Keratinocyte (primary cell): ENCODE measurements around the gene NAA25. TPM values are rescaled to one million over a fixed set of nuclear protein-coding genes. Genes with fewer than 3 reads are reported as not detected.

Experiments used
- DNase-seq: peaks from one replicate; pipeline ENCODE4 v3.0.0-alpha.2; 2011; ENCODE audit warnings: low read depth, missing footprints, low spot score
- FAIRE-seq: peaks from 2 replicates; lab custom pipeline; 2011; peaks lifted over from hg19 to GRCh38; lab: Jason Lieb, UNC
- H2AFZ ChIP-seq: 2 replicates; pipeline ENCODE4 v1.6.0; 2012; ENCODE audit warnings: low read length, control low read depth, inconsistent platforms; ENCODE audit not compliant: control insufficient read depth
- H3K27ac ChIP-seq: 2 replicates; pipeline ENCODE4 v1.5.1; 2011; ENCODE audit warnings: low read length; ENCODE audit not compliant: control insufficient read depth, insufficient read depth
- H3K27me3 ChIP-seq: 3 replicates; pipeline ENCODE4 v1.6.0; 2011; ENCODE audit warnings: low read length; ENCODE audit not compliant: control insufficient read depth, insufficient read depth; ENCODE audit errors: extremely low read depth
- H3K36me3 ChIP-seq, 2 experiments: 2 replicates in 1 of 2; 3 replicates in 1 of 2; pipeline ENCODE4 v1.5.1; 2011; ENCODE audit warnings: low read length in 2 of 2, mild to moderate bottlenecking in 1 of 2; ENCODE audit not compliant: control insufficient read depth in 2 of 2, insufficient read depth in 2 of 2; ENCODE audit errors: extremely low read depth in 1 of 2
- H3K4me1 ChIP-seq: 3 replicates; pipeline ENCODE4 v1.5.1; 2011; ENCODE audit warnings: low read length; ENCODE audit not compliant: control insufficient read depth, insufficient read depth; ENCODE audit errors: extremely low read depth
- H3K4me2 ChIP-seq: 3 replicates; pipeline ENCODE4 v1.6.0; 2011; ENCODE audit warnings: low read depth, low read length; ENCODE audit not compliant: control insufficient read depth, insufficient read depth; ENCODE audit errors: extremely low read depth
- H3K4me3 ChIP-seq, 3 experiments: fragments of 200-600 bp in 1 of 3; sonication (generic) in 1 of 3; 2 replicates in 2 of 3; 3 replicates in 1 of 3; pipeline ENCODE4 v1.5.1; 2011 to 2016; ENCODE audit warnings: low read length in 3 of 3, mild to moderate bottlenecking in 3 of 3, control low read depth in 2 of 3, inconsistent platforms in 1 of 3, low read depth in 1 of 3, mixed read lengths in 1 of 3, mixed run types in 1 of 3, moderate library complexity in 1 of 3; ENCODE audit not compliant: control insufficient read depth in 2 of 3, insufficient read depth in 2 of 3; ENCODE audit errors: extremely low read depth in 1 of 3
- H3K79me2 ChIP-seq: 2 replicates; pipeline ENCODE4 v1.6.0; 2012; ENCODE audit warnings: low read length; ENCODE audit not compliant: control insufficient read depth, insufficient read depth
- H3K9ac ChIP-seq: 3 replicates; pipeline ENCODE4 v1.6.0; 2011; ENCODE audit warnings: low read length; ENCODE audit not compliant: control insufficient read depth, insufficient read depth; ENCODE audit errors: extremely low read depth
- H3K9me1 ChIP-seq: 3 replicates; pipeline ENCODE4 v1.6.0; 2011; ENCODE audit warnings: low read length; ENCODE audit not compliant: control insufficient read depth, insufficient read depth; ENCODE audit errors: extremely low read depth
- H3K9me3 ChIP-seq: 2 replicates; pipeline ENCODE4 v1.5.1; 2012; ENCODE audit warnings: low read depth, low read length; ENCODE audit not compliant: control insufficient read depth
- H4K20me1 ChIP-seq: 3 replicates; pipeline ENCODE4 v1.6.0; 2011; ENCODE audit warnings: low read length; ENCODE audit not compliant: control insufficient read depth, insufficient read depth; ENCODE audit errors: extremely low read depth
- EZH2 ChIP-seq: IDR thresholded peaks from one replicate; pipeline ENCODE4 v1.6.1; 2012; ENCODE audit warnings: inconsistent platforms, mild to moderate bottlenecking, low read length, moderate library complexity
- dilution Hi-C: fragments of 300-500 bp; cut with MboI; formaldehyde crosslinking; loops from one replicate; pipeline ENCODE4 v1.7.0; 2020; ENCODE audit warnings: low sequenced_read_pairs; ENCODE audit not compliant: extremely low pct_ligation_motif_present
- polyA plus RNA-seq, 5 experiments: library from polyadenylated mRNA; depleted of rRNA in 3 of 5; stranded (reverse) in 3 of 5; stranded (forward) in 1 of 5; unstranded in 1 of 5; fragments of >200 nt; gene quantifications; 1 replicate in 1 of 5; 2 replicates in 3 of 5; 3 replicates in 1 of 5; pipeline versions ENCODE4 v1.2.1 to v1.2.3, GENCODE V29; 2011 to 2012; ENCODE audit warnings: missing spikeins in 2 of 5, low read depth in 1 of 5, low replicate concordance in 1 of 5
- TF ChIP-seq, protein P1 (sequence below), 3 experiments: IDR thresholded peaks in 1 of 3; conservative IDR thresholded peaks in 1 of 3; optimal IDR thresholded peaks in 1 of 3; 2 replicates in 2 of 3; 3 replicates in 1 of 3; pipeline versions ENCODE3 to v1.5.1; 2011; ENCODE audit warnings: low read length in 3 of 3, mild to moderate bottlenecking in 3 of 3, moderate library complexity in 2 of 3, control low read depth in 1 of 3, inconsistent platforms in 1 of 3; ENCODE audit not compliant: insufficient read depth in 2 of 3; ENCODE audit errors: extremely low read depth in 1 of 3

NAA25 gene
- polyA plus RNA-seq, 1 donor (not counting 4 experiments of a cell fraction or from before 2014, with no cell fraction given): 26.1 TPM

DNA sequence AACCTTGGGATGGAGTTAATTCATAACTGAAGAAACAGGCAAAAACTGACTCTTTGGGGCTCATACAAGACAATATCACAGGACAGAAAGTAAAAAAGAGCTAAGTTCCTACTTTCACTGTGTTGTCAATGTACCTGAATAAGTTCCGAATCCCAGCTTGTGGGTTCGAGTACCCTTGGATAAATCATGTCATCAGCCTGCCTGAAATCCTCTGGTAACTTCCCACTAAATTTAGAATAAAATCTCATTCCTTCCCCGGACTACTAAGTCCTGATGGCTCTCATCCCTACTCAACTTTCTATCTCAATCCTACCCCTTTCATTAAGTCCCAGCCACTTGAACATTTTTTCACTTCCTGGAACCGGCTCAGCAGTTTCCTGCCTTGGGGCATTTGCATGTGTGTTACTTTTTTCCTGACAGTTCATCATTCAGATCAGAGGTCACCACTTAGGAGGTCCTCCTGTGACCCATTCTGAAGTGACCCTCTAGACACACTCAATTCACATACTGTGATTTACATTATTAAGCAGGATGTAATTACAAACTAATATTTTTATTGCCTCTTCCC, 82.7 kb downstream of the NAA25 start:
- TF ChIP-seq, protein P1, sequence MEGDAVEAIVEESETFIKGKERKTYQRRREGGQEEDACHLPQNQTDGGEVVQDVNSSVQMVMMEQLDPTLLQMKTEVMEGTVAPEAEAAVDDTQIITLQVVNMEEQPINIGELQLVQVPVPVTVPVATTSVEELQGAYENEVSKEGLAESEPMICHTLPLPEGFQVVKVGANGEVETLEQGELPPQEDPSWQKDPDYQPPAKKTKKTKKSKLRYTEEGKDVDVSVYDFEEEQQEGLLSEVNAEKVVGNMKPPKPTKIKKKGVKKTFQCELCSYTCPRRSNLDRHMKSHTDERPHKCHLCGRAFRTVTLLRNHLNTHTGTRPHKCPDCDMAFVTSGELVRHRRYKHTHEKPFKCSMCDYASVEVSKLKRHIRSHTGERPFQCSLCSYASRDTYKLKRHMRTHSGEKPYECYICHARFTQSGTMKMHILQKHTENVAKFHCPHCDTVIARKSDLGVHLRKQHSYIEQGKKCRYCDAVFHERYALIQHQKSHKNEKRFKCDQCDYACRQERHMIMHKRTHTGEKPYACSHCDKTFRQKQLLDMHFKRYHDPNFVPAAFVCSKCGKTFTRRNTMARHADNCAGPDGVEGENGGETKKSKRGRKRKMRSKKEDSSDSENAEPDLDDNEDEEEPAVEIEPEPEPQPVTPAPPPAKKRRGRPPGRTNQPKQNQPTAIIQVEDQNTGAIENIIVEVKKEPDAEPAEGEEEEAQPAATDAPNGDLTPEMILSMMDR (optimal IDR thresholded peaks at IDR 0.05 in 1 of 3, IDR thresholded peaks at IDR 0.05 in 1 of 3, conservative IDR thresholded peaks at IDR 0.05 in 1 of 3; ENCODE audit: extremely low read depth in 1 of 3, insufficient read depth in 2 of 3, low read length in 3 of 3): no peak
- TF ChIP-seq EZH2: no peak
- Histone ChIP-seq H3K9me3 (no peaks in the 10 kb centered on the region), H4K20me1 (no peaks in the 10 kb centered on the region), H3K4me2 (no peak overlapping the region), H3K4me3 (no peak overlapping the region), H3K36me3 (peaks cover 14 to 23% of the 10 kb centered on the region in 2 experiments), H3K9me1 (no peaks in the 10 kb centered on the region), H3K27me3 (no peaks in the 10 kb centered on the region), H2AFZ (no peak overlapping the region), H3K9ac (no peak overlapping the region), H3K4me1 (no peaks in the 10 kb centered on the region), H3K79me2 (peaks cover 4% of the 10 kb centered on the region), H3K27ac (no peak overlapping the region)
- FAIRE-seq (no peak), DNase-seq (no peak)
- dilution Hi-C loops: no loop called here

DNA sequence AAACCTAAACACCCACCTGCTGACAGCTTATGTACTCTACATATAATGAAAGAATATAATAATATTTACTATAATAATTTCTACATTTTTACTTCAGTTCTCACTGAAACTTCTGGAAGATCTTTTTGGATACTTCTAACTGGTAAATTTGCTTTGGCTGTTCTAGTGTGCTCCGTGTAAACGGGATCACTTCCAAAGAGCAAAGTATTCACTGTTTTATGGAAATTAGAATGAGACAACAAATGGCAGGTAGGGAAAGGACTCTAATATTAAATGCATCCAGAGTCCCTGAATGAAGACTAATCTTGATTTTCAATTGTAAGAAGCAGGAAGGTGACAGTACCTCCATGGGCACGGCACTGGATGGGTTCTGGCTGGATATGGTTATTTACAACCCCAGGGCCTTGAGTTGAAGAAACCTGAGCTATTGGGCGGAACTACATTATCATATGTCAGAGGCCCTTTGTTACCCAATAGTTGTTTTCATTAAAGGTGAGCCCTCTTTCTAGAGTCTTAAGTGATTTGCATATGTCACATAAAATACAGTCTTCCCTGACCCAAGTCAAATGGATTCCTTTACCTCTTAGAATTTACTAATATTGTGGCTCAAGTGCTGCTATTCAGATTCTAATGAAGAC, 84.7 kb downstream of the NAA25 start:
- H2AFZ ChIP-seq: no peak overlapping the region
- H3K4me2 ChIP-seq: no peak overlapping the region
- no peaks in the 10 kb centered on the region for H3K27me3 ChIP-seq
- H3K4me3 ChIP-seq: no peak overlapping the region
- no peaks in the 10 kb centered on the region for H3K9me1 ChIP-seq
- H3K9ac ChIP-seq: no peak overlapping the region
- H3K79me2 ChIP-seq: peaks cover 21% of the 10 kb centered on the region
- dilution Hi-C loops: no loop called here
- peaks cover 16 to 27% of the 10 kb centered on the region in 2 experiments for H3K36me3 ChIP-seq
- peaks cover 6% of the 10 kb centered on the region for H4K20me1 ChIP-seq
- H3K9me3 ChIP-seq: no peaks in the 10 kb centered on the region
- DNase-seq (no peak), FAIRE-seq (no peak)
- peaks cover 11% of the 10 kb centered on the region for H3K4me1 ChIP-seq
- no peak for TF ChIP-seq EZH2
- TF ChIP-seq, protein P1 (optimal IDR thresholded peaks at IDR 0.05 in 1 of 3, IDR thresholded peaks at IDR 0.05 in 1 of 3, conservative IDR thresholded peaks at IDR 0.05 in 1 of 3; ENCODE audit: extremely low read depth in 1 of 3, insufficient read depth in 2 of 3, low read length in 3 of 3): no peak
- H3K27ac ChIP-seq: no peak overlapping the region
